Panc1 (cell line): ENCODE results near the gene SHC1. TPM values are rescaled to one million over a fixed set of nuclear protein-coding genes. Genes with fewer than 3 reads are reported as not detected.

Experiments
- ATAC-seq: fragments of 200-7000 bp; cut with Tn5 transposase; 2 replicates; pipeline ENCODE4 v1.9.1; 2020; ENCODE audit warnings: mild to moderate bottlenecking, moderate library complexity
- BruUV-seq: library from RNA; stranded (reverse); fragments of 400-500 nt; replicated peaks from 2 replicates; lab custom pipeline; 2021; lab: Mats Ljungman, UMichigan
- CTCF ChIA-PET: fragments of 300-600 bp; sonication (Branson Sonifier 250); formaldehyde crosslinking; loops from one replicate; lab custom pipeline; 2022; ENCODE audit warnings: antibody characterized with exemption; lab: Charles Lee
- POLR2A ChIA-PET: fragments of 300-600 bp; sonication (Branson Sonifier 250); formaldehyde crosslinking; loops from one replicate; lab custom pipeline; 2022; ENCODE audit warnings: antibody characterized with exemption; lab: Charles Lee
- DNase-seq: peaks from one replicate; pipeline ENCODE4 v3.0.0-alpha.2; 2010; ENCODE audit warnings: low read depth, low spot score
- H3K27ac ChIP-seq: 2 replicates; pipeline ENCODE4 v1.5.1; 2011; ENCODE audit warnings: mild to moderate bottlenecking, low read length, inconsistent platforms
- H3K27me3 ChIP-seq: fragments of 200-500 bp; sonication (Bioruptor generic); 2 replicates; pipeline ENCODE4 v1.6.0; 2014; ENCODE audit warnings: low read length, inconsistent platforms; ENCODE audit not compliant: control insufficient read depth, insufficient read depth
- H3K36me3 ChIP-seq: fragments of 200-500 bp; sonication (Bioruptor generic); 2 replicates; pipeline ENCODE4 v1.5.1; 2014; ENCODE audit warnings: inconsistent platforms, mild to moderate bottlenecking, low read length, moderate library complexity; ENCODE audit not compliant: control insufficient read depth, insufficient read depth
- H3K4me1 ChIP-seq: 2 replicates; pipeline ENCODE4 v1.5.1; 2011; ENCODE audit warnings: inconsistent platforms, mild to moderate bottlenecking, low read length, moderate library complexity; ENCODE audit not compliant: control insufficient read depth, insufficient read depth
- H3K4me3 ChIP-seq, 2 experiments: 2 replicates each; pipeline ENCODE4 v1.5.1; 2011 to 2012; ENCODE audit warnings: low read depth in 2 of 2, low read length in 2 of 2, mild to moderate bottlenecking in 2 of 2, inconsistent platforms in 1 of 2, moderate library complexity in 1 of 2
- H3K9me3 ChIP-seq: fragments of 200-500 bp; sonication (Bioruptor generic); 2 replicates; pipeline ENCODE4 v1.5.1; 2014; ENCODE audit warnings: low read depth, mild to moderate bottlenecking, inconsistent platforms, low read length, moderate library complexity; ENCODE audit not compliant: control insufficient read depth, insufficient read depth
- POLR2AphosphoS5 ChIP-seq: IDR thresholded peaks from 2 replicates; pipeline ENCODE4 v1.6.1; 2012; ENCODE audit warnings: mild to moderate bottlenecking, low read depth, low read length, moderate library complexity
- SIN3A ChIP-seq: IDR thresholded peaks from 2 replicates; pipeline ENCODE4 v1.6.1; 2012; ENCODE audit warnings: low read depth, mild to moderate bottlenecking, low read length, moderate library complexity, borderline replicate concordance; ENCODE audit not compliant: insufficient read depth
- TCF7L2 ChIP-seq: IDR thresholded peaks from 2 replicates; pipeline ENCODE4 v1.6.1; 2011; ENCODE audit warnings: mild to moderate bottlenecking, low read depth, low read length, inconsistent platforms
- in situ Hi-C: cut with HindIII; loops from 2 replicates; pipeline ENCODE4 v1.10.0; 2016; ENCODE audit warnings: low sequenced_read_pairs, low pct_unique_long_range_greater_than_20kb
- intact Hi-C: fragments of 100-400 bp; cut with micrococcal nuclease; formaldehyde crosslinking; loops from one replicate; pipeline ENCODE4 v1.10.0; 2022; ENCODE audit not compliant: unreplicated experiment
- total RNA-seq: library from RNA; stranded (reverse); gene quantifications from one replicate; pipeline ENCODE4 v1.2.1, GENCODE V29; 2021; ENCODE audit not compliant: unreplicated experiment
- TF ChIP-seq, protein P1 (sequence below): fragments of 450-650 bp; IDR thresholded peaks from 2 replicates; pipeline ENCODE4 v1.5.1; 2017; ENCODE audit warnings: mild to moderate bottlenecking
- TF ChIP-seq, protein P2 (sequence below), 2 experiments: IDR thresholded peaks; 2 replicates each; pipeline ENCODE4 v1.6.1; 2011 to 2012; ENCODE audit warnings: low read depth in 2 of 2, control low read depth in 1 of 2, low read length in 1 of 2, mild to moderate bottlenecking in 1 of 2, moderate library complexity in 1 of 2; ENCODE audit not compliant: insufficient read depth in 1 of 2

SHC1 gene
- total RNA-seq, 1 experiment from 2014 or later: 373 TPM

DNA sequence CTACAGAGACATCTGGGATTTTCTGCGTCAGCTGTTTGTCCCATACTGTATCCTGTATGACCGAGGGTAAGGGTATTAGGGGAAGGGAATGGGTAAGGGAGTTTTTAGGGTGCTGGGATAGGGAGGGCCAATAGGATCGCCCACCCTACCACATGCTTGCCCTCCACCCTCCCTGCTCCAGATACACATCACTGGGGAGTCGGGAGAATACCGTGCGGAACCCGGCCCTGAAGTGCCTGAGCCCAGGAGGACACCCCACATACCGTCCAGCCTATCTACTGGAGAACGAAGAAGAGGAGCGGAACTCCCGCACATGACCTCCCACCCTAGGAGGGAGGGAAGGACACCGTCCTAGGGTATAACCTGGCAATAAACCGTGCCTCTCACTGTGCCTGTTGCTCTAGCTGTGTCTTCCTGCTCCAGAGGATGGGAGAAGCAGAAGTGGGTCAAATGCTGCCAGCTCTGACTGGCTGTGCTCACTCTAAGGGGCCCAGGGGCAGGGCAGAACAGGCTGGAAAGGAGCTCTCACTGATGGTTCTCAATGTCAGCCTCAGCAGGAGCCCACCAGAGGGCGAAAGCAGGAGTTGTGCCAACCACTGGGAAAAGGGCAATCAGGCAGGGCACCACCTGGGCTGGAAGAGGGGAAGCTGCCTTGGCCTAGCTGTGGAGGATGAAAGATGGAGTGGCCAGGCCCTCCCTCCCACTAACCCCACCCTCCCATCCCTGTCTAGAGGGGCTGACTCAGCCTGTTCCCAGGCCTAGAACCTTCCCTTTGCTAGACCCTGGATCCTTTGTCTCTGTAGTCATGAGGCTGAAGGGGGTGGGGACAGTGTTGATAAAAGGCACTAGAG lies 22.4 kb upstream of the SHC1 start:
- TF ChIP-seq, protein P1, sequence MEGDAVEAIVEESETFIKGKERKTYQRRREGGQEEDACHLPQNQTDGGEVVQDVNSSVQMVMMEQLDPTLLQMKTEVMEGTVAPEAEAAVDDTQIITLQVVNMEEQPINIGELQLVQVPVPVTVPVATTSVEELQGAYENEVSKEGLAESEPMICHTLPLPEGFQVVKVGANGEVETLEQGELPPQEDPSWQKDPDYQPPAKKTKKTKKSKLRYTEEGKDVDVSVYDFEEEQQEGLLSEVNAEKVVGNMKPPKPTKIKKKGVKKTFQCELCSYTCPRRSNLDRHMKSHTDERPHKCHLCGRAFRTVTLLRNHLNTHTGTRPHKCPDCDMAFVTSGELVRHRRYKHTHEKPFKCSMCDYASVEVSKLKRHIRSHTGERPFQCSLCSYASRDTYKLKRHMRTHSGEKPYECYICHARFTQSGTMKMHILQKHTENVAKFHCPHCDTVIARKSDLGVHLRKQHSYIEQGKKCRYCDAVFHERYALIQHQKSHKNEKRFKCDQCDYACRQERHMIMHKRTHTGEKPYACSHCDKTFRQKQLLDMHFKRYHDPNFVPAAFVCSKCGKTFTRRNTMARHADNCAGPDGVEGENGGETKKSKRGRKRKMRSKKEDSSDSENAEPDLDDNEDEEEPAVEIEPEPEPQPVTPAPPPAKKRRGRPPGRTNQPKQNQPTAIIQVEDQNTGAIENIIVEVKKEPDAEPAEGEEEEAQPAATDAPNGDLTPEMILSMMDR: no peak; the same call in 1 of the 2 replicates
- TF ChIP-seq, protein P2, sequence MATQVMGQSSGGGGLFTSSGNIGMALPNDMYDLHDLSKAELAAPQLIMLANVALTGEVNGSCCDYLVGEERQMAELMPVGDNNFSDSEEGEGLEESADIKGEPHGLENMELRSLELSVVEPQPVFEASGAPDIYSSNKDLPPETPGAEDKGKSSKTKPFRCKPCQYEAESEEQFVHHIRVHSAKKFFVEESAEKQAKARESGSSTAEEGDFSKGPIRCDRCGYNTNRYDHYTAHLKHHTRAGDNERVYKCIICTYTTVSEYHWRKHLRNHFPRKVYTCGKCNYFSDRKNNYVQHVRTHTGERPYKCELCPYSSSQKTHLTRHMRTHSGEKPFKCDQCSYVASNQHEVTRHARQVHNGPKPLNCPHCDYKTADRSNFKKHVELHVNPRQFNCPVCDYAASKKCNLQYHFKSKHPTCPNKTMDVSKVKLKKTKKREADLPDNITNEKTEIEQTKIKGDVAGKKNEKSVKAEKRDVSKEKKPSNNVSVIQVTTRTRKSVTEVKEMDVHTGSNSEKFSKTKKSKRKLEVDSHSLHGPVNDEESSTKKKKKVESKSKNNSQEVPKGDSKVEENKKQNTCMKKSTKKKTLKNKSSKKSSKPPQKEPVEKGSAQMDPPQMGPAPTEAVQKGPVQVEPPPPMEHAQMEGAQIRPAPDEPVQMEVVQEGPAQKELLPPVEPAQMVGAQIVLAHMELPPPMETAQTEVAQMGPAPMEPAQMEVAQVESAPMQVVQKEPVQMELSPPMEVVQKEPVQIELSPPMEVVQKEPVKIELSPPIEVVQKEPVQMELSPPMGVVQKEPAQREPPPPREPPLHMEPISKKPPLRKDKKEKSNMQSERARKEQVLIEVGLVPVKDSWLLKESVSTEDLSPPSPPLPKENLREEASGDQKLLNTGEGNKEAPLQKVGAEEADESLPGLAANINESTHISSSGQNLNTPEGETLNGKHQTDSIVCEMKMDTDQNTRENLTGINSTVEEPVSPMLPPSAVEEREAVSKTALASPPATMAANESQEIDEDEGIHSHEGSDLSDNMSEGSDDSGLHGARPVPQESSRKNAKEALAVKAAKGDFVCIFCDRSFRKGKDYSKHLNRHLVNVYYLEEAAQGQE (IDR thresholded peaks at IDR 0.05; ENCODE audit: insufficient read depth in 1 of 2, low read depth in 2 of 2, low read length in 1 of 2): no peak
- TF ChIP-seq POLR2AphosphoS5 (peak; percentile 31; the same call in 1 of the 2 replicates), TCF7L2 (no peak), SIN3A (no peak)
- Histone ChIP-seq H3K9me3 (no peaks in the 10 kb centered on the region), H3K4me1 (peaks cover 8% of the 10 kb centered on the region), H3K4me3 (no peak overlapping the region), H3K36me3 (peaks cover 4% of the 10 kb centered on the region; the same call in 1 of the 2 replicates), H3K27ac (no peak overlapping the region), H3K27me3 (no peaks in the 10 kb centered on the region)
- DNase-seq: no peak
- CTCF ChIA-PET: interaction anchor here (0.6 to 1.2 kb wide), 4 partner anchors 19 to 24 kb away, joined by 3 to 7 read pairs (median 5); no protein-coding TSS in a partner anchor
- intact Hi-C loops: no loop called here
- POLR2A ChIA-PET: interaction anchor here (0.6 to 1.6 kb wide), 3 partner anchors 8 to 23 kb away, joined by 3 to 12 read pairs (median 3); partner anchors contain the start of gene FLAD1
- peak; percentile 54 for ATAC-seq
- in situ Hi-C loops: no loop called here
- BruUV-seq: no TSS peak

DNA sequence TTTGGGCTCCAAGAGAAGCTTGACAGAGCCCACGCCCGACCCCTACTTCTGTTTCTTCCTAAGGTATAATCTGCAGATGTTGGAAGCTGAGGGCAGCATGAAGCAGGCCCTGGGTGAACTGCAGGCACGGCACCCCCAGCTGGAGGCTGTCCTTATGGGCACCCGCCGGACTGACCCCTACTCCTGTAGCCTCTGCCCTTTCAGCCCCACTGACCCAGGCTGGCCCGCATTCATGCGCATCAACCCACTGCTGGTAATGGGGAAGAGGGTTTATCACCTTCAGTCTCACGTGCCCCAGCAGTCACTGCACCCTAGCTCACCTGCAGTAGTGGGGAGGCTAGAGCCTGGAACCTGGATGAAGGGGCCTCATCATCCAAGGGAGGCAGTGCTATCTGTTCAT lies 19.7 kb upstream of the SHC1 start:
- Histone ChIP-seq H3K36me3 (peaks cover 4% of the 10 kb centered on the region; the same call in 1 of the 2 replicates), H3K27ac (no peak overlapping the region), H3K4me3 (no peak overlapping the region), H3K4me1 (peaks cover 5% of the 10 kb centered on the region), H3K27me3 (no peaks in the 10 kb centered on the region), H3K9me3 (no peaks in the 10 kb centered on the region)
- TF ChIP-seq, protein P1: no peak
- no peak for TF ChIP-seq POLR2AphosphoS5
- TF ChIP-seq SIN3A: no peak
- DNase-seq (no peak), ATAC-seq (no peak)
- in situ Hi-C loops (no loop called here), intact Hi-C loops (no loop called here)
- no TSS peak for BruUV-seq
- ChIA-PET CTCF (no interaction called here), POLR2A (no interaction called here)
